Right lobe of liver (tissue), 4 donors: ENCODE results near the gene DIP2A.

ENCODE experiments used
- CTCF ChIP-seq, 4 donors: fragments of 200-600 bp in 3 of 4; fragments of 450-650 bp in 1 of 4; IDR thresholded peaks; one replicate each; pipeline versions ENCODE4 v1.5.1 to v1.8.0; 2016 to 2022; ENCODE audit warnings: antibody characterized with exemption in 4 of 4, mild to moderate bottlenecking in 2 of 4
- POLR2A ChIP-seq: fragments of 450-650 bp; IDR thresholded peaks from one replicate; pipeline ENCODE4 v1.6.1; 2017; ENCODE audit warnings: antibody characterized with exemption, mild to moderate bottlenecking
- donor health status: DM: no; HTN: no; CAD: no.
- donor health status: DM: no; HTN: no; CAD: no.
- donor health status: DM: no; HTN: yes; CAD: no.

GRCh38 chr21:46439906-46440305 lies 18.8 kb upstream of the DIP2A start:
- TF ChIP-seq POLR2A (no peak), CTCF (IDR thresholded peaks at IDR 0.05) (no peak)
